PC-9 (cell line): ENCODE measurements around the gene PBX1. TPM values are rescaled to one million over a fixed set of nuclear protein-coding genes. Genes with fewer than 3 reads are reported as not detected.

Source experiments
- BruUV-seq: library from RNA; stranded (reverse); fragments of 400-500 nt; replicated peaks from 2 replicates; lab custom pipeline; 2021; lab: Mats Ljungman, UMichigan
- CTCF ChIA-PET: fragments of 300-600 bp; sonication (Branson Sonifier 250); formaldehyde crosslinking; loops from one replicate; lab custom pipeline; 2022; ENCODE audit warnings: antibody characterized with exemption; lab: Charles Lee
- POLR2A ChIA-PET: fragments of 300-600 bp; sonication (Branson Sonifier 250); formaldehyde crosslinking; loops from one replicate; lab custom pipeline; 2022; ENCODE audit warnings: antibody characterized with exemption; ENCODE audit not compliant: unreplicated experiment; lab: Charles Lee
- DNase-seq, 2 experiments: peaks; one replicate each; pipeline versions ENCODE4 v3.0.0 to v3.0.0-alpha.2; 2015 to 2022; ENCODE audit warnings: mixed read lengths in 1 of 2
- H2AFZ ChIP-seq: fragments of 200-600 bp; sonication (generic); 2 replicates; pipeline ENCODE4 v1.8.1; 2017; ENCODE audit warnings: antibody characterized with exemption
- H3F3A ChIP-seq: fragments of 200-600 bp; sonication (generic); 2 replicates; pipeline ENCODE4 v1.8.1; 2017; ENCODE audit warnings: antibody characterized with exemption, mild to moderate bottlenecking, low read depth; ENCODE audit not compliant: insufficient read depth
- H3K27ac ChIP-seq: fragments of 200-600 bp; sonication (generic); 2 replicates; pipeline ENCODE4 v1.6.1; 2016; ENCODE audit warnings: mixed run types
- H3K27me3 ChIP-seq: fragments of 200-600 bp; sonication (generic); 2 replicates; pipeline ENCODE4 v1.6.1; 2016; ENCODE audit warnings: low read depth, mixed run types; ENCODE audit not compliant: insufficient read depth
- H3K36me3 ChIP-seq: fragments of 200-600 bp; sonication (generic); 2 replicates; pipeline ENCODE4 v1.6.1; 2016; ENCODE audit warnings: low read depth, mixed run types
- H3K4me1 ChIP-seq: fragments of 200-600 bp; sonication (generic); replicated peaks from 2 replicates; pipeline ENCODE4 v1.6.1; 2016; ENCODE audit warnings: mixed run types; ENCODE audit not compliant: insufficient read depth
- H3K4me2 ChIP-seq: fragments of 200-600 bp; sonication (generic); 2 replicates; pipeline ENCODE4 v1.6.1; 2017; ENCODE audit warnings: mixed run types
- H3K4me3 ChIP-seq: fragments of 200-600 bp; sonication (generic); 2 replicates; pipeline ENCODE4 v1.6.1; 2016; ENCODE audit warnings: mixed run types
- H3K79me2 ChIP-seq: fragments of 200-600 bp; sonication (generic); 2 replicates; pipeline ENCODE4 v1.6.1; 2017; ENCODE audit warnings: low read depth, mixed run types
- H3K9me2 ChIP-seq: fragments of 200-600 bp; sonication (generic); 2 replicates; pipeline ENCODE4 v1.8.1; 2017; ENCODE audit warnings: mild to moderate bottlenecking; ENCODE audit not compliant: insufficient read depth
- H3K9me3 ChIP-seq: fragments of 200-600 bp; sonication (generic); 2 replicates; pipeline ENCODE4 v1.8.1; 2016; ENCODE audit warnings: low read depth; ENCODE audit not compliant: insufficient read depth
- H4K20me1 ChIP-seq: fragments of 200-600 bp; sonication (generic); 2 replicates; pipeline ENCODE4 v1.8.1; 2017; ENCODE audit not compliant: insufficient read depth
- EZH2 ChIP-seq: fragments of 200-600 bp; sonication (generic); IDR thresholded peaks from 2 replicates; pipeline ENCODE4 v1.8.0; 2017; ENCODE audit warnings: antibody characterized with exemption, low read depth
- intact Hi-C: fragments of 100-400 bp; cut with micrococcal nuclease; formaldehyde crosslinking; loops from one replicate; pipeline ENCODE4 v1.10.0; 2022; ENCODE audit not compliant: unreplicated experiment
- total RNA-seq: library from RNA; stranded (reverse); gene quantifications from 2 replicates; pipeline ENCODE4 v1.2.3, GENCODE V29; 2021
- TF ChIP-seq, protein P1 (sequence below): fragments of 200-600 bp; sonication (generic); conservative IDR thresholded peaks from 2 replicates; pipeline ENCODE4 v1.6.1; 2017; ENCODE audit warnings: mixed run types, antibody characterized with exemption, mild to moderate bottlenecking, moderate library complexity

Gene PBX1
- total RNA-seq, 1 experiment from 2014 or later, result 57.7 TPM

- intact Hi-C loops, result no loop called here
- no peaks in the 10 kb centered on the region for H3F3A ChIP-seq
- no peak overlapping the region for H2AFZ ChIP-seq
- no peaks in the 10 kb centered on the region for H3K27me3 ChIP-seq
- no peaks in the 10 kb centered on the region for H4K20me1 ChIP-seq
- no peak overlapping the region for H3K4me3 ChIP-seq
- no peaks in the 10 kb centered on the region for H3K9me2 ChIP-seq
- POLR2A ChIA-PET, result interaction anchor here (0.7 kb wide), 1 partner anchor 1463 kb away, joined by 5 read pairs; no protein-coding TSS in a partner anchor
- no peaks in the 10 kb centered on the region for H3K4me1 ChIP-seq
- 0 out of 2 replicates have a peak, but pooled peaks cover 4% of the 10 kb centered on the region for H3K36me3 ChIP-seq
- no peaks in the 10 kb centered on the region for H3K9me3 ChIP-seq
- H3K27ac ChIP-seq, result no peak overlapping the region
- TF ChIP-seq EZH2, result no peak
- TF ChIP-seq, protein P1, sequence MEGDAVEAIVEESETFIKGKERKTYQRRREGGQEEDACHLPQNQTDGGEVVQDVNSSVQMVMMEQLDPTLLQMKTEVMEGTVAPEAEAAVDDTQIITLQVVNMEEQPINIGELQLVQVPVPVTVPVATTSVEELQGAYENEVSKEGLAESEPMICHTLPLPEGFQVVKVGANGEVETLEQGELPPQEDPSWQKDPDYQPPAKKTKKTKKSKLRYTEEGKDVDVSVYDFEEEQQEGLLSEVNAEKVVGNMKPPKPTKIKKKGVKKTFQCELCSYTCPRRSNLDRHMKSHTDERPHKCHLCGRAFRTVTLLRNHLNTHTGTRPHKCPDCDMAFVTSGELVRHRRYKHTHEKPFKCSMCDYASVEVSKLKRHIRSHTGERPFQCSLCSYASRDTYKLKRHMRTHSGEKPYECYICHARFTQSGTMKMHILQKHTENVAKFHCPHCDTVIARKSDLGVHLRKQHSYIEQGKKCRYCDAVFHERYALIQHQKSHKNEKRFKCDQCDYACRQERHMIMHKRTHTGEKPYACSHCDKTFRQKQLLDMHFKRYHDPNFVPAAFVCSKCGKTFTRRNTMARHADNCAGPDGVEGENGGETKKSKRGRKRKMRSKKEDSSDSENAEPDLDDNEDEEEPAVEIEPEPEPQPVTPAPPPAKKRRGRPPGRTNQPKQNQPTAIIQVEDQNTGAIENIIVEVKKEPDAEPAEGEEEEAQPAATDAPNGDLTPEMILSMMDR, result no peak
- no TSS peak for BruUV-seq
- H3K79me2 ChIP-seq, result no peaks in the 10 kb centered on the region
- DNase-seq, result no peak
- CTCF ChIA-PET, result no interaction called here
- no peak overlapping the region for H3K4me2 ChIP-seq
Observed at GRCh38 chr1:164830628-164831027, 271.6 kb downstream of the PBX1 start.

- intact Hi-C loops, result no loop called here
- H3K9me3 ChIP-seq, result no peaks in the 10 kb centered on the region
- TF ChIP-seq EZH2, result no peak
- TF ChIP-seq, protein P1, result no peak
Observed at GRCh38 chr1:164834641-164835040, 275.7 kb downstream of the PBX1 start.

DNA sequence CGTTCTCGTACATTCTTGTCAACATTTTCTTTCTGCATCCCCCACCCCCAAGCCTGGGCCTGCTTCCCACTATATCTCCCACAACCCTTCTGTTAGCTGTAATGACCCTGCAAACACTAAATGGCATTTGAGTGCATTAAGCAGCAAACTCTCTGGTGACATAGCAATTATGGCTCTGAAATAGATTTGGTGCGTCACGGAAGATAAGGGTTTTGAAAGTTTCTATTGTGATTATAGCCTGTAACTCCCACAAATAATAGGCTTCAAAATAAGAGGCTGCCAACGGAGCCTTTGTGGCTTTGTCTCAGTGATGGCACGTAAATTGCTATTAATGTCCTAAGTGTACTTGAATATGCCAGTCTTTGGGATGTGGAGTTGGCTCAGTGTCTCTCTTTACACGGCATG lies 277.6 kb downstream of the PBX1 start:
- BruUV-seq, result no TSS peak
- Histone ChIP-seq H3K4me3 (no peak overlapping the region), H4K20me1 (no peaks in the 10 kb centered on the region), H3K27ac (no peak overlapping the region), H3K36me3 (no peaks in the 10 kb centered on the region), H3K9me2 (no peaks in the 10 kb centered on the region), H3K27me3 (no peaks in the 10 kb centered on the region), H3K4me2 (no peak overlapping the region), H3K4me1 (no peaks in the 10 kb centered on the region), H3F3A (no peaks in the 10 kb centered on the region), H3K79me2 (no peaks in the 10 kb centered on the region), H3K9me3 (no peaks in the 10 kb centered on the region), H2AFZ (no peak overlapping the region)
- intact Hi-C loops, result no loop called here
- TF ChIP-seq EZH2, result no peak
- TF ChIP-seq, protein P1, result no peak
- CTCF ChIA-PET, result no interaction called here
- POLR2A ChIA-PET, result no interaction called here
- no peak for DNase-seq

More at GRCh38 chr1:164834641-164835040, 275.7 kb downstream of the PBX1 start:
- Histone ChIP-seq H3K79me2 (no peaks in the 10 kb centered on the region), H3K27me3 (no peaks in the 10 kb centered on the region), H3F3A (no peaks in the 10 kb centered on the region), H4K20me1 (no peaks in the 10 kb centered on the region), H3K4me1 (no peaks in the 10 kb centered on the region), H3K27ac (no peak overlapping the region), H3K36me3 (no peaks in the 10 kb centered on the region), H3K4me3 (no peak overlapping the region), H3K9me2 (no peaks in the 10 kb centered on the region), H2AFZ (no peak overlapping the region), H3K4me2 (no peak overlapping the region)
- BruUV-seq, result no TSS peak
- no peak for DNase-seq
- ChIA-PET POLR2A (no interaction called here), CTCF (no interaction called here)
